Measurements from ENCODE around the gene RFK.

DNA sequence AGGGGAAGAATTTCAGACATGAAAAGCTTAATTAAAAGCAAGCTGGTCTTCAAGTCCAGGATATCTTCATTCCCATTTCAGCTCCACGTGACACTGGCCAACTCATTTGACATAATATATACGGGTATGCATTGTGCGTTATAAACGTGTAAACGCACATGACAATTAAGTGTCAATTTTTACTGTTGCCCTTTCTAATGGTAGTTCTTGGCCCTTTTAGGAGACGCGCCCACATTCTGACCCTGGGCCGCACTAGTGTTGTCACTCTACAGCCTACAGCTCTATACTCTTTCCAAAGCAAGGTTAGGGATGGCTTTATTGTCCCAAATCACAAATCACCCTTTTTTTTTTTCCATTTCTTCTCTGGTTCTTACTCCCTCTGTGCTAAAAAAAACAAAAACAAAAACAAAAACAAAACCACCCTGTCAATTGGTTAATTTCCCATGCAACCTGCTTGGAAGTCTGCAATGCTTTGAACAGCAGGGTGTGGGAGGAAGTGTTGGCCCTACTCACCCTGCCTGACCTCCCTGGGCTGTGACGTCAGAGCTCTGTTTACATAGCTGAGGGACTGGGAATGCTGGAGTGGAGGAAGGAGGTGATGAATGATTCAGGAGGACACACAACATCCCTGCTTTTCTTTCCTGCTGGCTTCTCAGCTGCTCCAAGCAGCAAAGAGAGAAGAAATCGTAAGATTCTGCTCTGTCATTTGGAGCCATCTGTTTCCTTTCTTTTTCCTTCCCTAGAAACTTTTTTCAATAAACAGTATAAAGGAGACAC lies 19.3 kb downstream of the RFK start:
- TF ChIP-seq, protein P1, sequence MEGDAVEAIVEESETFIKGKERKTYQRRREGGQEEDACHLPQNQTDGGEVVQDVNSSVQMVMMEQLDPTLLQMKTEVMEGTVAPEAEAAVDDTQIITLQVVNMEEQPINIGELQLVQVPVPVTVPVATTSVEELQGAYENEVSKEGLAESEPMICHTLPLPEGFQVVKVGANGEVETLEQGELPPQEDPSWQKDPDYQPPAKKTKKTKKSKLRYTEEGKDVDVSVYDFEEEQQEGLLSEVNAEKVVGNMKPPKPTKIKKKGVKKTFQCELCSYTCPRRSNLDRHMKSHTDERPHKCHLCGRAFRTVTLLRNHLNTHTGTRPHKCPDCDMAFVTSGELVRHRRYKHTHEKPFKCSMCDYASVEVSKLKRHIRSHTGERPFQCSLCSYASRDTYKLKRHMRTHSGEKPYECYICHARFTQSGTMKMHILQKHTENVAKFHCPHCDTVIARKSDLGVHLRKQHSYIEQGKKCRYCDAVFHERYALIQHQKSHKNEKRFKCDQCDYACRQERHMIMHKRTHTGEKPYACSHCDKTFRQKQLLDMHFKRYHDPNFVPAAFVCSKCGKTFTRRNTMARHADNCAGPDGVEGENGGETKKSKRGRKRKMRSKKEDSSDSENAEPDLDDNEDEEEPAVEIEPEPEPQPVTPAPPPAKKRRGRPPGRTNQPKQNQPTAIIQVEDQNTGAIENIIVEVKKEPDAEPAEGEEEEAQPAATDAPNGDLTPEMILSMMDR (IDR thresholded peaks at IDR 0.05; ENCODE audit: insufficient read depth, low read depth, low read length): no peak
- TF ChIP-seq EZH2 (IDR thresholded peaks at IDR 0.05; ENCODE audit: insufficient read depth, low read length): no peak
